Measurements from ENCODE around the gene SGCA.

Gene SGCA

GRCh38 chr17:50218071-50218759 is 52.4 kb downstream of the SGCA start:
- H3K4me3 ChIP-seq (ENCODE audit: low read depth, low read length): no peak overlapping the region
- TF ChIP-seq CTCF (IDR thresholded peaks at IDR 0.05; ENCODE audit: insufficient read depth, low read depth, low read length, missing control alignments): no peak
- no peak for DNase-seq (ENCODE audit: low read depth)

GRCh38 chr17:50218771-50219315 is 53.0 kb downstream of the SGCA start:
- TF ChIP-seq CTCF (IDR thresholded peaks at IDR 0.05; ENCODE audit: insufficient read depth, low read depth, low read length, missing control alignments): no peak
- no peak for DNase-seq (ENCODE audit: low read depth)
- H3K4me3 ChIP-seq (ENCODE audit: low read depth, low read length): no peak overlapping the region

GRCh38 chr17:50219342-50219741 is 53.5 kb downstream of the SGCA start:
- no peak for DNase-seq (ENCODE audit: low read depth)

GRCh38 chr17:50219939-50220465 is 54.2 kb downstream of the SGCA start:
- DNase-seq (ENCODE audit: low read depth): no peak
- no peak for TF ChIP-seq CTCF (IDR thresholded peaks at IDR 0.05; ENCODE audit: insufficient read depth, low read depth, low read length, missing control alignments)
- H3K4me3 ChIP-seq (ENCODE audit: low read depth, low read length): no peak overlapping the region

More at GRCh38 chr17:50219342-50219741, 53.5 kb downstream of the SGCA start:
- TF ChIP-seq CTCF (IDR thresholded peaks at IDR 0.05; ENCODE audit: insufficient read depth, low read depth, low read length, missing control alignments): no peak
- no peak overlapping the region for H3K4me3 ChIP-seq (ENCODE audit: low read depth, low read length)

- no peak for DNase-seq (ENCODE audit: low read depth)
- TF ChIP-seq CTCF (IDR thresholded peaks at IDR 0.05; ENCODE audit: insufficient read depth, low read depth, low read length, missing control alignments): no peak
- H3K4me3 ChIP-seq (ENCODE audit: low read depth, low read length): no peak overlapping the region
Observed at GRCh38 chr17:50220811-50221210, 55.0 kb downstream of the SGCA start.

- H3K4me3 ChIP-seq (ENCODE audit: low read depth, low read length): no peak overlapping the region
- TF ChIP-seq CTCF (IDR thresholded peaks at IDR 0.05; ENCODE audit: insufficient read depth, low read depth, low read length, missing control alignments): no peak
- DNase-seq (ENCODE audit: low read depth): peak; percentile 36
Observed at GRCh38 chr17:50221266-50221863, 55.6 kb downstream of the SGCA start.

Data from GM12865 (cell line).